ENCODE data around the gene SLC7A8.

DNA sequence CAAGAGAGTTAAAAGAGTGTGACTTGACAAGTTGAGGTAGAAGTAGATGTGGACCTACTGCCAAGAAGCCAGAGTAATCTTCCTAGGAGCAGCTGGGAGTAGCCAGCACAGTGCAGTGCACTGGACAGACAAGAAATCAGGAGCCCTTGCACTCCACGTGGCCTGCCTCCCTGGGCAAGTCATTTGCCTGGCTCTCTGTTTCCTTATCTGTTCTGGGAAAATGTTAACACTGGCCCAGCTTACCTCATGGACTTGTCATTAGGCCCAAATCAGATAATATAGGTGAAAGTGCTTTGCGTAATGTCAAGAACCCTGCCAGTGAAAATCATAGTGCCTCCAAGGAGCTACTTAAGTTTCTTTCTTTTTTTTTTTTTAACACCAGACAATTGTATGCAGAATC lies 19.2 kb downstream of the SLC7A8 start:
- TF ChIP-seq POLR2A (IDR thresholded peaks at IDR 0.05) (no peak), POLR2AphosphoS5 (IDR thresholded peaks at IDR 0.05) (no peak), CTCF (IDR thresholded peaks at IDR 0.05) (no peak)

Data from breast epithelium (tissue), 3 donors.